Measurements from ENCODE around the gene NRAP. TPM values are rescaled to one million over a fixed set of nuclear protein-coding genes. Genes with fewer than 3 reads are reported as not detected.

NRAP gene
- total and polyA plus RNA-seq, 2 of the 4 experiments (the other 2 are of a cell fraction): not detected

- WGBS, 2 experiments (ENCODE audit: extremely low coverage in 2 of 2, insufficient read length in 1 of 2): no CpG with 5 or more reads among the region's 4 CpGs
- H3K9me1 ChIP-seq (ENCODE audit: insufficient read depth, low read length): no peaks in the 10 kb centered on the region
- no peak overlapping the region for H3K14ac ChIP-seq (replicated peaks; ENCODE audit: low read depth, low read length)
- no peak overlapping the region for H3K56ac ChIP-seq (ENCODE audit: extremely low read depth, insufficient read depth, low read length)
- H2BK120ac ChIP-seq (ENCODE audit: low read depth, low read length): no peak overlapping the region
- no peak overlapping the region for H4K5ac ChIP-seq (ENCODE audit: low read depth, low read length)
- in situ Hi-C loops (cut with MboI; ENCODE audit: low sequenced_read_pairs) (no loop called here), dilution Hi-C loops (cut with HindIII; ENCODE audit: low sequenced_read_pairs, unreplicated experiment) (no loop called here), intact Hi-C loops (cut with micrococcal nuclease) (no loop called here)
- H2BK5ac ChIP-seq (ENCODE audit: low read depth, low read length, poor library complexity, severe bottlenecking): no peak overlapping the region
- no peak overlapping the region for H3K27ac ChIP-seq (ENCODE audit: insufficient read depth, low read length)
- no peak overlapping the region for H2AK9ac ChIP-seq (replicated peaks; ENCODE audit: low read depth, low read length, poor library complexity)
- no peak overlapping the region for H3K4me3 ChIP-seq (ENCODE audit: insufficient read depth, low read depth, low read length)
- CTCF ChIA-PET: no interaction called here
- no peak overlapping the region for H2AFZ ChIP-seq (replicated peaks; ENCODE audit: low read length, poor library complexity)
- H4K20me1 ChIP-seq (ENCODE audit: insufficient read depth, low read length): no peaks in the 10 kb centered on the region
- DNase-seq (no peak), ATAC-seq (ENCODE audit: low read depth) (no peak)
- TF ChIP-seq BHLHE40 (IDR thresholded peaks at IDR 0.05; ENCODE audit: low read depth, low read length) (no peak), CTCF (conservative IDR thresholded peaks at IDR 0.05; ENCODE audit: low read depth, low read length) (no peak), ELK1 (IDR thresholded peaks at IDR 0.05; ENCODE audit: borderline replicate concordance, low read depth, low read length) (no peak), NFE2L2 (IDR thresholded peaks at IDR 0.05; ENCODE audit: low read depth, low read length) (no peak), RFX5 (IDR thresholded peaks at IDR 0.05; ENCODE audit: low read depth, low read length) (no peak), MAFK (IDR thresholded peaks at IDR 0.05; ENCODE audit: low read depth, low read length) (no peak)
- no peaks in the 10 kb centered on the region for H3K79me1 ChIP-seq (ENCODE audit: low read depth in 1 of 2, low read length in 2 of 2)
- H2AK5ac ChIP-seq (ENCODE audit: low read depth, low read length): no peak overlapping the region
- H2BK15ac ChIP-seq (ENCODE audit: low read depth, low read length): no peak overlapping the region
- no peak overlapping the region for H3K9ac ChIP-seq (ENCODE audit: low read depth, low read length)
- peaks cover 29% of the 10 kb centered on the region for H3K27me3 ChIP-seq (ENCODE audit: control insufficient read depth, insufficient read depth, low read length)
- H3K4me1 ChIP-seq (ENCODE audit: control insufficient read depth, insufficient read depth, low read length): 0 out of 2 replicates have a peak, but pooled peaks cover 3% of the 10 kb centered on the region
- no peak overlapping the region for H4K91ac ChIP-seq (ENCODE audit: insufficient read depth, low read depth, low read length)
- H4K8ac ChIP-seq (ENCODE audit: low read depth in 2 of 2, low read length in 2 of 2): no peak overlapping the region
- H3K18ac ChIP-seq (ENCODE audit: low read depth, low read length): no peak overlapping the region
- POLR2A ChIA-PET (ENCODE audit: unreplicated experiment): no interaction called here
- H3K23ac ChIP-seq (ENCODE audit: low read depth, low read length): no peak overlapping the region
- no peaks in the 10 kb centered on the region for H3K9me3 ChIP-seq (ENCODE audit: control insufficient read depth, insufficient read depth, low read length)
- no peaks in the 10 kb centered on the region for H3K36me3 ChIP-seq (ENCODE audit: control insufficient read depth, insufficient read depth, low read length)
- H2BK20ac ChIP-seq (ENCODE audit: low read depth, low read length): no peak overlapping the region
- no TSS peak for BruUV-seq (replicated peaks)
- H3K4ac ChIP-seq (ENCODE audit: low read depth, low read length): no peak overlapping the region
- H3K4me2 ChIP-seq (ENCODE audit: low read depth, low read length): no peak overlapping the region
These were observed 22.1 kb downstream of the NRAP start for GRCh38 chr10:113641702-113642101.
